Loucy (cell line): Measurements from ENCODE around the gene CNRIP1.

Experiments
- H2AFZ ChIP-seq: fragments of 200-600 bp; sonication (generic); 2 replicates; pipeline ENCODE4 v1.6.0; 2016; ENCODE audit warnings: antibody characterized with exemption, mild to moderate bottlenecking, low read length, moderate library complexity
- H3F3A ChIP-seq: fragments of 200-600 bp; 2 replicates; pipeline ENCODE4 v1.6.0; 2016; ENCODE audit warnings: antibody characterized with exemption, low read depth, mild to moderate bottlenecking
- H3K27me3 ChIP-seq: fragments of 200-600 bp; sonication (generic); 2 replicates; pipeline ENCODE4 v1.6.1; 2014; ENCODE audit warnings: low read length, mild to moderate bottlenecking; ENCODE audit not compliant: insufficient read depth, poor library complexity, severe bottlenecking
- H3K36me3 ChIP-seq: fragments of 200-600 bp; sonication (generic); 2 replicates; pipeline ENCODE4 v1.6.1; 2016; ENCODE audit warnings: low read length; ENCODE audit not compliant: insufficient read depth
- H3K4me1 ChIP-seq: fragments of 200-600 bp; sonication (generic); 2 replicates; pipeline ENCODE4 v1.5.1; 2014; ENCODE audit warnings: low read length, mild to moderate bottlenecking; ENCODE audit not compliant: insufficient read depth, poor library complexity, severe bottlenecking
- H3K4me2 ChIP-seq: fragments of 200-600 bp; sonication (generic); 2 replicates; pipeline ENCODE4 v1.6.0; 2014; ENCODE audit warnings: antibody characterized with exemption, low read length, low read depth, mild to moderate bottlenecking; ENCODE audit not compliant: poor library complexity, severe bottlenecking
- H3K4me3 ChIP-seq: fragments of 200-600 bp; sonication (generic); 2 replicates; pipeline ENCODE4 v1.5.1; 2014; ENCODE audit warnings: low read length, mild to moderate bottlenecking, mixed read lengths; ENCODE audit not compliant: poor library complexity, severe bottlenecking
- H3K79me2 ChIP-seq: fragments of 200-600 bp; sonication (generic); 2 replicates; pipeline ENCODE4 v1.6.1; 2014; ENCODE audit warnings: low read length; ENCODE audit not compliant: insufficient read depth
- H3K9ac ChIP-seq: fragments of 200-600 bp; sonication (generic); 2 replicates; pipeline ENCODE4 v1.6.0; 2014; ENCODE audit warnings: mild to moderate bottlenecking, low read depth, low read length, moderate library complexity; ENCODE audit not compliant: poor library complexity, severe bottlenecking
- H3K9me2 ChIP-seq: fragments of 200-600 bp; sonication (generic); replicated peaks from 2 replicates; pipeline ENCODE4 v1.6.1; 2016; ENCODE audit warnings: low read depth, low read length, mixed read lengths
- H3K9me3 ChIP-seq: fragments of 200-600 bp; sonication (generic); 2 replicates; pipeline ENCODE4 v1.6.1; 2014; ENCODE audit warnings: mild to moderate bottlenecking, antibody characterized with exemption, low read length, low read depth; ENCODE audit not compliant: insufficient read depth
- H4K20me1 ChIP-seq: fragments of 200-600 bp; sonication (generic); 2 replicates; pipeline ENCODE4 v1.6.0; 2014; ENCODE audit warnings: antibody characterized with exemption, low read length, mild to moderate bottlenecking; ENCODE audit not compliant: insufficient read depth, poor library complexity, severe bottlenecking
- EZH2phosphoT487 ChIP-seq: fragments of 200-600 bp; IDR thresholded peaks from 2 replicates; pipeline ENCODE4 v1.6.1; 2018; ENCODE audit warnings: antibody characterized with exemption, mild to moderate bottlenecking, moderate library complexity, borderline replicate concordance
- TF ChIP-seq, protein P1 (sequence below): fragments of 200-600 bp; sonication (generic); conservative IDR thresholded peaks from 2 replicates; pipeline ENCODE4 v1.5.1; 2014; ENCODE audit warnings: mild to moderate bottlenecking, antibody characterized with exemption, low read length

Gene CNRIP1

DNA sequence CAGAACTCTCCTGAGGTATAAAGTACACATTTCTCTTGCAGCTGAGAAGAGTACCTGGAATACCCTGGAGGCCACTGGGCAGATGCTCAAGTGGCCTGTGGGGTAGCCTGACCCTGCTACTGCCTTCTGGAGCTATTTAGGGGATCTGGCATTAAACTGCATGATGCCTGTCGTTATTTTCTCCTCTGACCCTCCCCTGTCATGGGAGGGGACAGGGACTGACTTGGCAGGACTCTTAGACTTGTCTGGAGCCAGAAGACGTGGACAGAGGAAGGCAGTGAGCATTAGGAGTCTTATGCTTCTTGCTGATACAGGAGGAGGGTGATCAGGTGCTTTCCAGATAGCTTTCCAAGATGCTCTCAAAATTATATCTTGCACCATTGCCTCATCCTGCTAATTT, 24.8 kb downstream of the CNRIP1 start:
- peaks cover 9% of the 10 kb centered on the region for H3K4me1 ChIP-seq
- H2AFZ ChIP-seq = no peak overlapping the region
- no peaks in the 10 kb centered on the region for H3K9me2 ChIP-seq
- H3K4me2 ChIP-seq = no peak overlapping the region
- TF ChIP-seq EZH2phosphoT487 = no peak
- TF ChIP-seq, protein P1, sequence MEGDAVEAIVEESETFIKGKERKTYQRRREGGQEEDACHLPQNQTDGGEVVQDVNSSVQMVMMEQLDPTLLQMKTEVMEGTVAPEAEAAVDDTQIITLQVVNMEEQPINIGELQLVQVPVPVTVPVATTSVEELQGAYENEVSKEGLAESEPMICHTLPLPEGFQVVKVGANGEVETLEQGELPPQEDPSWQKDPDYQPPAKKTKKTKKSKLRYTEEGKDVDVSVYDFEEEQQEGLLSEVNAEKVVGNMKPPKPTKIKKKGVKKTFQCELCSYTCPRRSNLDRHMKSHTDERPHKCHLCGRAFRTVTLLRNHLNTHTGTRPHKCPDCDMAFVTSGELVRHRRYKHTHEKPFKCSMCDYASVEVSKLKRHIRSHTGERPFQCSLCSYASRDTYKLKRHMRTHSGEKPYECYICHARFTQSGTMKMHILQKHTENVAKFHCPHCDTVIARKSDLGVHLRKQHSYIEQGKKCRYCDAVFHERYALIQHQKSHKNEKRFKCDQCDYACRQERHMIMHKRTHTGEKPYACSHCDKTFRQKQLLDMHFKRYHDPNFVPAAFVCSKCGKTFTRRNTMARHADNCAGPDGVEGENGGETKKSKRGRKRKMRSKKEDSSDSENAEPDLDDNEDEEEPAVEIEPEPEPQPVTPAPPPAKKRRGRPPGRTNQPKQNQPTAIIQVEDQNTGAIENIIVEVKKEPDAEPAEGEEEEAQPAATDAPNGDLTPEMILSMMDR = no peak
- no peaks in the 10 kb centered on the region for H3K9me3 ChIP-seq
- no peaks in the 10 kb centered on the region for H3K79me2 ChIP-seq
- no peaks in the 10 kb centered on the region for H3K36me3 ChIP-seq
- no peaks in the 10 kb centered on the region for H4K20me1 ChIP-seq
- H3K9ac ChIP-seq = no peak overlapping the region
- H3F3A ChIP-seq = no peaks in the 10 kb centered on the region
- H3K4me3 ChIP-seq = no peak overlapping the region
- no peaks in the 10 kb centered on the region for H3K27me3 ChIP-seq

DNA sequence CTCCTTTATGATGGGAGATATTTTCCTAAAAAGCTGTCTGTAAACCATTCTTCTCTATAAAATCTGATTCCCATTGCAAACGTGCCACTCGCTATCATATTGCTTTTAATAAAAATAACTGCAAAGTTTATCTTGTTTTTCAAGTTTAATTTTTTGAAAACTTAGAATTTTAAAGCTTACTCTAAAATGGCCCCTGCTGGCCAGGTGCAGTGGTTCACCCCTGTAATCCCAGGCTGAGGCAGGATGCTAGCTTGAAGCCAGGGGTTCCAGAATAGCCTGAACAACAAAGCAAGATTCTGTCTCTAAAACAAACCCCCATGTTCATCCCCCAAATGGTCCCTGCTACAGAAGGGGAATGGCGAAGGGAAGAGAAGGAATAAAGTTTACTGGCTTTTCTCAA, 25.6 kb downstream of the CNRIP1 start:
- TF ChIP-seq EZH2phosphoT487 = no peak
- TF ChIP-seq, protein P1 = peak; percentile 20
- no peaks in the 10 kb centered on the region for H3K9me2 ChIP-seq
- H3K79me2 ChIP-seq = no peaks in the 10 kb centered on the region
- no peaks in the 10 kb centered on the region for H3K36me3 ChIP-seq
- H2AFZ ChIP-seq = no peak overlapping the region
- no peak overlapping the region for H3K4me2 ChIP-seq
- H3F3A ChIP-seq = no peaks in the 10 kb centered on the region
- H3K9me3 ChIP-seq = no peaks in the 10 kb centered on the region
- H3K27me3 ChIP-seq = no peaks in the 10 kb centered on the region
- peaks cover 9% of the 10 kb centered on the region for H3K4me1 ChIP-seq
- no peak overlapping the region for H3K4me3 ChIP-seq
- H4K20me1 ChIP-seq = no peaks in the 10 kb centered on the region
- H3K9ac ChIP-seq = no peak overlapping the region

DNA sequence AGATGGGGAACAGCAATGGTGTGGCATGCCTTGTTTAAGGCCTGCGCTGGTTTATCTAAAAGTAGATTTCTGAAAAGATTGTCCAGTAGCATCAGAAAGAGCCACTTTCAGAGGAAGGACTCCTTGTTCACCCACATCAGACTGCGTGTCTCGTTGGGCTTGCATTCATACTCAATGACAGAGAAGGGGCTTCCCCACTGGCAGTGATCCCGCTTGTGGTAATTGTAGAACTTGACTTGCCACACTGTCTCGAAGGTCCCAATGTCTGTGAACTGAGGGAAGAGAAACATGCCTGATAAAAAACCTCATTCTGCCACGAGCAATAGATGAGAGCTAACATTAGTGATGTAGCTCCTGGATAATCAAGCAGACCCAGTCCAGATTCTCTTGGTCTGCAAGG, 26.0 kb downstream of the CNRIP1 start:
- Histone ChIP-seq H3K4me2 (no peak overlapping the region), H3K36me3 (no peaks in the 10 kb centered on the region), H3K27me3 (no peaks in the 10 kb centered on the region), H3K9me2 (no peaks in the 10 kb centered on the region), H3K4me3 (no peak overlapping the region), H3K4me1 (peaks cover 9% of the 10 kb centered on the region), H3F3A (no peaks in the 10 kb centered on the region), H4K20me1 (no peaks in the 10 kb centered on the region), H3K9ac (no peak overlapping the region), H3K9me3 (no peaks in the 10 kb centered on the region), H2AFZ (no peak overlapping the region), H3K79me2 (no peaks in the 10 kb centered on the region)
- TF ChIP-seq, protein P1 = no peak
- TF ChIP-seq EZH2phosphoT487 = no peak
